ENCODE data around the gene ERBB2.
"Not testable (repeated sequence)": the region's sequence is repeated elsewhere in the genome, so short reads cannot be mapped to it uniquely, and the experiment has no call there.

ERBB2 gene

DNA sequence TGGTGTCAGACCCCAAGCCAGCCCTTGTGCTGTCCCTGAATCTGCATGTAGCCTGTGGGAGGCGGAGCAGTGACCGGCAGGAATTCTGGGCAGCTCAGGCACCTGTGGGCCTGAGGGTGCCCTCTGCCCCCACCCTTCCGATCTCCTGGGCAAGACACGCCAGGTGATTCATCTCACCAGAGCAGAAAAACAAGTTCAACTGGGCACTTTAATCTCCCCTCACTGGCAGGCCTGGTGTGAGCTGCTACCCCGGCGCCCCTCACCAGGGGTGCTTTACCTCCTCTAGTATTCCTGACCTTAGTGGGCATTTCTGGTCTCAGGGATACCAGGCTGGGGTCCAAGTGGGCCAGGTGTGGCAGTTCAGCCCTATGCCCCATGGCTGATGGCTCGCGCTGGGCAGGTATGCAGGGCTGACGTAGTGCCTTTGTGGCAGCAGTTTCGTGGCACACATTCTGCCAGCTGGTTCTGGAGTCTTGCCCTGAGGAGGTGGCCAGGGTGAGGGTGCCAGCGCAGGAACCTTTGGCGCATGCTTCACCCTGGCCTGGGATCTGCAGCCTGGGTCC lies 6.0 kb downstream of the ERBB2 start:
- DNase-seq: no peak

DNA sequence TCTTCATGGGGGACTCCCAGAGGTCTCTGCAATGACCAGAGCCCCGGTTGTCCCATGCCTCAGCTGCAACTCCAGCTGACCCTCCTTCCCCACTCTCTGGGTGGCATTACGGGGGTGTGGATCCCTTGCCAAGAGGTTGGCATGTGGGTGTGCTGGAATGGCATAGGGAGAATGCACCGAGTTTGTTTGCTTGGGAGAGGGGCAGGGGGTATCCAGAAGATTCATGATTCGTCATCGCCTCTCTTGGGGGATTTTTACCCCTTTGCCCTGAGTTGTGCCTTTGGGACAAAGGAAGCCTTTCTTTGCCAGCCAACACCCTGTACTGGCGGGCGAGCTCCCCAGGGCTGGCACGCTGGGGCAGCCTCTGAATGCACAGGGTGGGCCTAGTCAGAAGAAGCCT lies 6.5 kb downstream of the ERBB2 start:
- no peak for DNase-seq

DNA sequence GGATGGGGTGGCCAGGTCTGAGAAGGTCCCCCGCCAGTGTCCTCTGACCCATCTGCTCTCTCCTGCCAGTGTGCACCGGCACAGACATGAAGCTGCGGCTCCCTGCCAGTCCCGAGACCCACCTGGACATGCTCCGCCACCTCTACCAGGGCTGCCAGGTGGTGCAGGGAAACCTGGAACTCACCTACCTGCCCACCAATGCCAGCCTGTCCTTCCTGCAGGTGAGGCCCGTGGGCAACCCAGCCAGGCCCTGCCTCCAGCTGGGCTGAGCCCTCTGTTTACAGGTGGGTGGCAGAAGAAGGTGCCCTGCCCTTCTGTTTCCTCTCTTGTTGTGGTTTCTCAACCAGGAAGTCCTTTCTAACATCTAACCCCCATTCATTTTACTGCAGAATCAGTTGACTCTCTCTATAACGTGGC lies 7.1 kb downstream of the ERBB2 start:
- DNase-seq: no peak

DNA sequence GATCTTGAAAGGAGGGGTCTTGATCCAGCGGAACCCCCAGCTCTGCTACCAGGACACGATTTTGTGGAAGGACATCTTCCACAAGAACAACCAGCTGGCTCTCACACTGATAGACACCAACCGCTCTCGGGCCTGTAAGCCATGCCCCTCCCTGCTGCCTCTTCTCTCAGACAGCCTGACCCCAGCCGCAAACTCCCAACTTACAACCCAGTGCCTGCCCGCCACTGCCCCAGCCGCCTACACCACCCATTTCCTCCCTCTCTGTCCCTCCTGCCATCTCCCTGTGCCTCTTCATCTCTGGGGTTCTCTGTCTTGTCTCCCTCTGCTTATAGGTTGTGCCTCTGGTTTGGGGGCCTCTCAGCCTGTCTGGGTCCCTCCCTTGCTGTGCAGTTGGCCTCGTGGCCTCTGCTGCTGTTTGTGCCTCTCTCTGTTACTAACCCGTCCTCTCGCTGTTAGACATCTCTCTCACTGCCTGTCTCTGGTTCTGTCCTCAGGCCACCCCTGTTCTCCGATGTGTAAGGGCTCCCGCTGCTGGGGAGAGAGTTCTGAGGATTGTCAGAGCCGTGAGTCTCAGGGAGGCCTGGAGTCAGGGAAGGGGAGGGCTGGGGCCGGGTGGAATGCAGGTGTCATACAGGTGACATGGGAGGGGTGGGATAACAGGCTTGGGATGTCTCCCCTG lies 9.6 kb downstream of the ERBB2 start:
- no peak for DNase-seq

DNA sequence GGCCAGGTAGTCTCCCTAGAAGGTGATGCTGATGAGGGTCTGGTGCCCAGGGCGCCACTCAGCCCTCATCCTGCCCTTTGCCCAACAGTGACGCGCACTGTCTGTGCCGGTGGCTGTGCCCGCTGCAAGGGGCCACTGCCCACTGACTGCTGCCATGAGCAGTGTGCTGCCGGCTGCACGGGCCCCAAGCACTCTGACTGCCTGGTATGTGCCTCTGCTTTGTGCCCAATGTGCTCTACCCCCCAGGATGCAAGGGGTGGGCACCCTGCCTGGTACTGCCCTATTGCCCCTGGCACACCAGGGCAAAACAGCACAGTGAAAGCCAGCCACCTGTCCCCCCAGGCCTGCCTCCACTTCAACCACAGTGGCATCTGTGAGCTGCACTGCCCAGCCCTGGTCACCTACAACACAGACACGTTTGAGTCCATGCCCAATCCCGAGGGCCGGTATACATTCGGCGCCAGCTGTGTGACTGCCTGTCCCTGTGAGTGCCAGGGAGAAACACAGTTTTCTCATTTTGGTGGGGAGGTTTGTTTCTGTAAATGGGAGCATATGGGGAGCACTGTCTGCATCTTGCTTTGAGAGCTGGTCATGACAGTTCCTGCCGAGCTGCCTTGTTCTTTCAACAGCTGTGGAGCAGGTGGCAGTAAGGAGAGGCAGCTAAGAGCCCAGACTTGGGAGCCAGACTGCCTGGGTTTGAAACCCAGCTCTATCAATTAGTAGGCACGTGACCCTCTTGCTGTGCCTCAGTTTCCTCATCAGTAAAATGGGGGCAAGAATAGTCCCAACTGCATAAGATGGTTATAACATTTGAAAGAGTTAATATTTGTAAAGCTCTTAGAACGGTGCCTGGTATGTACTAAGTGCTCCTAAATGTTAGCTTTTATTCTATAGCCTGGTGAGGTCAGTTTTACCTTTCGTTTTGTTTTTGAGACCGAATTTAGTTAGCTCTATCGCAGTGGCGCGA lies 10.4 kb downstream of the ERBB2 start:
- DNase-seq: no peak

DNA sequence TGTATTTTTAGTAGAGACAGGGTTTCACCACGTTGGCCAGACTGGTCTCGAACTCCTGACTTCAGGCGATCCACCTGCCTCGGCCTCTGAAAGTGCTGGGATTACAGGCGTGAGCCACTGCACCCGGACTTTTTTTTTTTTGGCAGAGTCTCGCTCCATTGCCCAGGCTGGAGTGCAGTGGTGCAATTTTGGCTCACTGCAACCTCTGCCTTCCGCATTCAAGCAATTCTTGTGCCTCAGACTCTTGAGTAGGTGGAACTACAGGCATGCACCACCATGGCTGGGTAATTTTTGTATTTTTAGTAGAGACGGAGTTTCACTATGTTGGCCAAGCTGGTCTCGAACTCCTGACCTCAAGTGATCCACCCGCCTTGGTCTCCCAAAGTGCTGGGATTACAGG lies 11.2 kb downstream of the ERBB2 start:
- DNase-seq: not testable (repeated sequence)

DNA sequence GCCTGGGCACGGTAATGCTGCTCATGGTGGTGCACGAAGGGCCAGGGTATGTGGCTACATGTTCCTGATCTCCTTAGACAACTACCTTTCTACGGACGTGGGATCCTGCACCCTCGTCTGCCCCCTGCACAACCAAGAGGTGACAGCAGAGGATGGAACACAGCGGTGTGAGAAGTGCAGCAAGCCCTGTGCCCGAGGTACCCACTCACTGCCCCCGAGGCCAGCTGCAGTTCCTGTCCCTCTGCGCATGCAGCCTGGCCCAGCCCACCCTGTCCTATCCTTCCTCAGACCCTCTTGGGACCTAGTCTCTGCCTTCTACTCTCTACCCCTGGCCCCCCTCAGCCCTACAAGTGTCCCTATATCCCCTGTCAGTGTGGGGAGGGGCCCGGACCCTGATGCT lies 12.0 kb downstream of the ERBB2 start:
- DNase-seq: no peak

DNA sequence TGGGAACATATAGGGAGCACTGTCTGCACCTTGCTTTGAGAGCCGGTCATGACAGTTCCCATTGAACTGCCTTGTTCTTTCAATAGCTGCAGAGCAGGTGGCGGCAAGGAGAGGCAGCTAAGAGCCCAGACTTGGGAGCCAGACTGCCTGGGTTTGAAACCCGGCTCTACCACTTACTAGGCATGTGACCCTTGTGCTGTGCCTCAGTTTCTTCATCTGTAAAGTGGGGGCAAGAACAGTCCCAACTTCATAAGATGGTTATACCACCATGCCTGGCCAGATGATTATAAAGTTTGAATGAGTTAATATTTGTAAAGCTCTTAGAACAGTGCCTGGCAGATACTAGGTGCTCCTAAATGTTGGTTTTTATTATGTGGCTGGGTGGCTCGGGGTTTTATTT lies 14.4 kb downstream of the ERBB2 start:
- DNase-seq: no peak

GRCh38 chr17:39715375-39716072 lies 15.7 kb downstream of the ERBB2 start:
- DNase-seq: no peak

DNA sequence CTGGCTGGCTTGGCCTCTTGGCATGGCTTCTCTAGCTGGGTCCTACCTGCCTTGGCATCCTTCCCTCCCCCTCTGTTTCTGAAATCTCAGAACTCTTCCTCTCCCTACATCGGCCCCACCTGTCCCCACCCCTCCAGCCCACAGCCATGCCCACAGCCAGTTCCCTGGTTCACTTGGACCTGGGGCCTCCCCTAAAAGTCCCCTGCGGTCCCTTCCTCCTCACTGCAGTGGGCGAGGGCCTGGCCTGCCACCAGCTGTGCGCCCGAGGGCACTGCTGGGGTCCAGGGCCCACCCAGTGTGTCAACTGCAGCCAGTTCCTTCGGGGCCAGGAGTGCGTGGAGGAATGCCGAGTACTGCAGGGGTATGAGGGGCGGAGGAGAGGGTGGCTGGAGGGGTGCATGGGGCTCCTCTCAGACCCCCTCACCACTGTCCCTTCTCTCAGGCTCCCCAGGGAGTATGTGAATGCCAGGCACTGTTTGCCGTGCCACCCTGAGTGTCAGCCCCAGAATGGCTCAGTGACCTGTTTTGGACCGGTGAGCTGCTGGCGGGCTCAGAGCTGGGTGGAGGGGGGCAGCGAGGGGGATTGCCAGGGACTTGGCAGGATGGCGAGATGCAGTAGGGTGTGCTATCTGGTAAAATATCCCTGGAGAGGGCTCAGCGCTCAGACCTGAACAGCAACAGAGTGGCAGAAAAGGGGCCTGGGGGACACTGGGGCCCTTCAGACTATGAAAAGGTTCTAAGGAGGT lies 16.4 kb downstream of the ERBB2 start:
- DNase-seq: no peak

DNA sequence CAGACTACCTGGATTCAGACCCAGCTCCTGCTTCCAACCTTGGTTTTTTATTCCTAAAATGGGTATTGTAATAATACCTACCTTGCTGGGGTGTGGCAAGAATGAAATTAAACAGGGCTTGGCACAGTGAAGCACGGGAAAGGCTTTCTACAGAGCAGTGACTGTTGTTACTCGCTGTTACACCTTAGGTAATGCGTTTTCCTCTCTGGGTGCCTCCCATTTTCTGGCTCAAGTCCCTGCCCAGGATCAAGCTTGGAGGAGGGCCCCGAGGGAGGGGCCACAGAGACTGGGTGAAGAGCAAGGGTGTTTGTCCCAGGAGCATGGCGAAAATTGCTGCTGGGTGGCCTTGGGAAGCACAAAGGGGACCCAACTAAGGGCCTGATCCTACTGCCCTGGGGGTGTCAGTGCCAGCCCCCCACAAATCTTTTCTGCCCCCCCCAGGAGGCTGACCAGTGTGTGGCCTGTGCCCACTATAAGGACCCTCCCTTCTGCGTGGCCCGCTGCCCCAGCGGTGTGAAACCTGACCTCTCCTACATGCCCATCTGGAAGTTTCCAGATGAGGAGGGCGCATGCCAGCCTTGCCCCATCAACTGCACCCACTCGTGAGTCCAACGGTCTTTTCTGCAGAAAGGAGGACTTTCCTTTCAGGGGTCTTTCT lies 17.1 kb downstream of the ERBB2 start:
- no peak for DNase-seq

DNA sequence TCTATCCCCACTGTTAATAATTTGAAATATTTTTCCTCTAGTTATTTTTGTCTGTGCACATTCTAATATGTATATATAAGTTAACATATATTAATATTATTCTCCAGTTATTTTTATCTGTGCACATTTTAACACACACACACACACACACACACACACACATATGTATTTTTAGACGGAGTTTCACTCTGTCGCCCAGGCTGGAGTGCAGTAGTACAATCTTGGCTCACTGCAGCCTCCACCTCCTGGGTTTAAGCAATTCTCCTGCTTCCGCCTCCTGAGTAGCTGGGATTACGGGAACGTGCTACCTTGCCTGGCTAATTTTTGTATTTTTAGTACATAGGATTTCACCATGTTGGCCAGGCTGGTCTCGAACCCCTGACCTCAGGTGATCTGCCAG lies 17.8 kb downstream of the ERBB2 start:
- DNase-seq: no peak

GRCh38 chr17:39719563-39720355 lies 19.9 kb downstream of the ERBB2 start:
- DNase-seq: no peak

GRCh38 chr17:39722104-39722503 lies 22.2 kb downstream of the ERBB2 start:
- no peak for DNase-seq

GRCh38 chr17:39722965-39723848 lies 23.3 kb downstream of the ERBB2 start:
- no peak for DNase-seq

- DNase-seq: no peak
Observed at GRCh38 chr17:39724731-39725130, 24.9 kb downstream of the ERBB2 start.

DNA sequence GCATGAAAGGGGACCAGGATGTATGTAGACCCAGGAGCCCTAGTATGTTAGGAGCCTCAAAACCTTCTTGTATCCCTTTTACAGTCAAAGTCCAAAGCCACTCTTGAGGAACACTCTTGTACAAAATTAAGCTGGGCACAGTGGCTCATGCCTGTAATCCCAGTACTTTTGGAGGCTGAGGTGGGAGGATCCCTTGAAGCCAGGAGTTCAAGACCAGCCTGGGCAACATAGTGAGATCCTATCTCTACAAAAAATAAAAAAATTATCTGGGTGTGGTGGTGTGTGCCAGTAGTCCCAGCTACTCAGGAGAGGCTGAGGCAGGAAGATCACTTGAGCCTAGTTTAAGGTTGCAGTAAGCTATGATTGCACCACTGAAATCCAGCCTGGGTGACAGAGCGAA lies 26.1 kb downstream of the ERBB2 start:
- DNase-seq: not testable (repeated sequence)

DNA sequence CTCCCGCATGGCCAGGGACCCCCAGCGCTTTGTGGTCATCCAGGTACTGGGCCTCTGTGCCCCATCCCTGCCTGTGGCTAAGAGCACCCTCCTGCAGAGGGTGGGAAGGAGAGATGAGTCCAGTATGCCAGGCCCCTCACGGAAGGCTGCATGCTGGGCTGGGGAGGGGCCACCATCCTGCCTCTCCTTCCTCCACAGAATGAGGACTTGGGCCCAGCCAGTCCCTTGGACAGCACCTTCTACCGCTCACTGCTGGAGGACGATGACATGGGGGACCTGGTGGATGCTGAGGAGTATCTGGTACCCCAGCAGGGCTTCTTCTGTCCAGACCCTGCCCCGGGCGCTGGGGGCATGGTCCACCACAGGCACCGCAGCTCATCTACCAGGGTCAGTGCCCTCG lies 26.8 kb downstream of the ERBB2 start:
- DNase-seq: no peak

DNA sequence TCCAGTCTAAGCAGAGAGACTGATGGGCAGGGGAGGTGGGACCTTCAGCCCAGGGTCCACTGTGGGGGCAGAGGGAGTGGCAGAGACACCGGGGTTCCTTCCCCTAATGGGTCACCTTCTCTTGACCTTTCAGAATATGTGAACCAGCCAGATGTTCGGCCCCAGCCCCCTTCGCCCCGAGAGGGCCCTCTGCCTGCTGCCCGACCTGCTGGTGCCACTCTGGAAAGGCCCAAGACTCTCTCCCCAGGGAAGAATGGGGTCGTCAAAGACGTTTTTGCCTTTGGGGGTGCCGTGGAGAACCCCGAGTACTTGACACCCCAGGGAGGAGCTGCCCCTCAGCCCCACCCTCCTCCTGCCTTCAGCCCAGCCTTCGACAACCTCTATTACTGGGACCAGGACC lies 27.7 kb downstream of the ERBB2 start:
- no peak for DNase-seq

- DNase-seq: no peak
Observed at GRCh38 chr17:39729280-39729851, 29.5 kb downstream of the ERBB2 start.

Data from NCI-H187 (cell line).